Measurements from ENCODE around the gene SLC28A3. TPM values are rescaled to one million over a fixed set of nuclear protein-coding genes. Genes with fewer than 3 reads are reported as not detected.
"Not testable (repeated sequence)": the region's sequence is repeated elsewhere in the genome, so short reads cannot be mapped to it uniquely, and the experiment has no call there.

Gene SLC28A3
- 0.22 and 0.51 TPM in 2 replicates for total RNA-seq (2012; rRNA removed)

- no peak within 1 kb of the TSS for H3K9ac ChIP-seq (ENCODE audit: low read depth, low read length)
- H3K36me3 ChIP-seq (ENCODE audit: insufficient read depth, low read length), result no peaks in the 10 kb centered on the region
- no peaks in the 10 kb centered on the region for H3K4me1 ChIP-seq (ENCODE audit: control insufficient read depth, insufficient read depth, low read length)
- H3K4me3 ChIP-seq (ENCODE audit: low read length), result no peak within 1 kb of the TSS
- no peaks in the 10 kb centered on the region for H3K9me3 ChIP-seq (replicated peaks; ENCODE audit: low read length)
- peaks cover 4% of the 10 kb centered on the region for H3K27me3 ChIP-seq (ENCODE audit: control insufficient read depth, insufficient read depth, low read length)
- H3K4me2 ChIP-seq (ENCODE audit: low read length), result no peak within 1 kb of the TSS
These were observed at the start of gene SLC28A3 for GRCh38 chr9:84340535-84340934. TSS of gene SLC28A3 (minus strand) at chr9:84340758. CDS start at chr9:84340633, 125 bp downstream.

- not testable (repeated sequence) for H3K4me2 ChIP-seq (ENCODE audit: low read length); H3K4me3 ChIP-seq (ENCODE audit: low read length); H3K27me3 ChIP-seq (ENCODE audit: control insufficient read depth, insufficient read depth, low read length); H3K36me3 ChIP-seq (ENCODE audit: insufficient read depth, low read length); H3K9me3 ChIP-seq (replicated peaks; ENCODE audit: low read length); H3K4me1 ChIP-seq (ENCODE audit: control insufficient read depth, insufficient read depth, low read length); H3K9ac ChIP-seq (ENCODE audit: low read depth, low read length)
These were observed 49.7 kb upstream of the SLC28A3 start for GRCh38 chr9:84390254-84390653.

GRCh38 chr9:84387821-84388220, 47.3 kb upstream of the SLC28A3 start:
- Histone ChIP-seq H3K4me2 (ENCODE audit: low read length) (no peak overlapping the region), H3K4me3 (ENCODE audit: low read length) (no peak overlapping the region), H3K4me1 (ENCODE audit: control insufficient read depth, insufficient read depth, low read length) (no peaks in the 10 kb centered on the region), H3K27me3 (ENCODE audit: control insufficient read depth, insufficient read depth, low read length) (no peaks in the 10 kb centered on the region), H3K9ac (ENCODE audit: low read depth, low read length) (no peak overlapping the region), H3K9me3 (replicated peaks; ENCODE audit: low read length) (no peaks in the 10 kb centered on the region), H3K36me3 (ENCODE audit: insufficient read depth, low read length) (no peaks in the 10 kb centered on the region)

- Histone ChIP-seq H3K36me3 (ENCODE audit: insufficient read depth, low read length) (no peaks in the 10 kb centered on the region), H3K4me3 (ENCODE audit: low read length) (no peak overlapping the region), H3K4me2 (ENCODE audit: low read length) (no peak overlapping the region), H3K4me1 (ENCODE audit: control insufficient read depth, insufficient read depth, low read length) (no peaks in the 10 kb centered on the region), H3K27me3 (ENCODE audit: control insufficient read depth, insufficient read depth, low read length) (no peaks in the 10 kb centered on the region), H3K9ac (ENCODE audit: low read depth, low read length) (no peak overlapping the region), H3K9me3 (replicated peaks; ENCODE audit: low read length) (no peaks in the 10 kb centered on the region)
These were observed 46.2 kb upstream of the SLC28A3 start for GRCh38 chr9:84386753-84387152.

GRCh38 chr9:84385386-84386040, 45.0 kb upstream of the SLC28A3 start:
- Histone ChIP-seq H3K9ac (ENCODE audit: low read depth, low read length) (no peak overlapping the region), H3K4me1 (ENCODE audit: control insufficient read depth, insufficient read depth, low read length) (no peaks in the 10 kb centered on the region), H3K9me3 (replicated peaks; ENCODE audit: low read length) (no peaks in the 10 kb centered on the region), H3K36me3 (ENCODE audit: insufficient read depth, low read length) (no peaks in the 10 kb centered on the region), H3K27me3 (ENCODE audit: control insufficient read depth, insufficient read depth, low read length) (no peaks in the 10 kb centered on the region), H3K4me3 (ENCODE audit: low read length) (no peak overlapping the region), H3K4me2 (ENCODE audit: low read length) (no peak overlapping the region)

- Histone ChIP-seq H3K4me2 (ENCODE audit: low read length) (no peak overlapping the region), H3K9me3 (replicated peaks; ENCODE audit: low read length) (no peaks in the 10 kb centered on the region)
These were observed 44.1 kb upstream of the SLC28A3 start for GRCh38 chr9:84384617-84385016.

GRCh38 chr9:84383178-84383577, 42.6 kb upstream of the SLC28A3 start:
- Histone ChIP-seq H3K4me2 (ENCODE audit: low read length) (no peak overlapping the region), H3K4me1 (ENCODE audit: control insufficient read depth, insufficient read depth, low read length) (no peaks in the 10 kb centered on the region), H3K4me3 (ENCODE audit: low read length) (no peak overlapping the region), H3K9ac (ENCODE audit: low read depth, low read length) (no peak overlapping the region), H3K27me3 (ENCODE audit: control insufficient read depth, insufficient read depth, low read length) (no peaks in the 10 kb centered on the region), H3K36me3 (ENCODE audit: insufficient read depth, low read length) (no peaks in the 10 kb centered on the region), H3K9me3 (replicated peaks; ENCODE audit: low read length) (no peaks in the 10 kb centered on the region)

More at GRCh38 chr9:84384617-84385016, 44.1 kb upstream of the SLC28A3 start:
- Histone ChIP-seq H3K27me3 (ENCODE audit: control insufficient read depth, insufficient read depth, low read length) (no peaks in the 10 kb centered on the region), H3K36me3 (ENCODE audit: insufficient read depth, low read length) (no peaks in the 10 kb centered on the region), H3K9ac (ENCODE audit: low read depth, low read length) (no peak overlapping the region), H3K4me1 (ENCODE audit: control insufficient read depth, insufficient read depth, low read length) (no peaks in the 10 kb centered on the region), H3K4me3 (ENCODE audit: low read length) (no peak overlapping the region)

GRCh38 chr9:84382720-84383119, 42.2 kb upstream of the SLC28A3 start:
- Histone ChIP-seq H3K4me2 (ENCODE audit: low read length) (no peak overlapping the region), H3K36me3 (ENCODE audit: insufficient read depth, low read length) (no peaks in the 10 kb centered on the region), H3K27me3 (ENCODE audit: control insufficient read depth, insufficient read depth, low read length) (no peaks in the 10 kb centered on the region), H3K9ac (ENCODE audit: low read depth, low read length) (no peak overlapping the region), H3K4me3 (ENCODE audit: low read length) (no peak overlapping the region), H3K9me3 (replicated peaks; ENCODE audit: low read length) (no peaks in the 10 kb centered on the region), H3K4me1 (ENCODE audit: control insufficient read depth, insufficient read depth, low read length) (no peaks in the 10 kb centered on the region)

- H3K4me2 ChIP-seq (ENCODE audit: low read length), result no peak overlapping the region
- no peak overlapping the region for H3K9ac ChIP-seq (ENCODE audit: low read depth, low read length)
- no peaks in the 10 kb centered on the region for H3K9me3 ChIP-seq (replicated peaks; ENCODE audit: low read length)
These were observed 41.0 kb upstream of the SLC28A3 start for GRCh38 chr9:84381508-84381907.

GRCh38 chr9:84379740-84380139, 39.2 kb upstream of the SLC28A3 start:
- Histone ChIP-seq H3K4me1 (ENCODE audit: control insufficient read depth, insufficient read depth, low read length) (no peaks in the 10 kb centered on the region), H3K4me2 (ENCODE audit: low read length) (no peak overlapping the region), H3K36me3 (ENCODE audit: insufficient read depth, low read length) (no peaks in the 10 kb centered on the region), H3K27me3 (ENCODE audit: control insufficient read depth, insufficient read depth, low read length) (peaks cover 5% of the 10 kb centered on the region), H3K9me3 (replicated peaks; ENCODE audit: low read length) (no peaks in the 10 kb centered on the region), H3K4me3 (ENCODE audit: low read length) (no peak overlapping the region), H3K9ac (ENCODE audit: low read depth, low read length) (no peak overlapping the region)

More at GRCh38 chr9:84381508-84381907, 41.0 kb upstream of the SLC28A3 start:
- H3K4me1 ChIP-seq (ENCODE audit: control insufficient read depth, insufficient read depth, low read length), result no peaks in the 10 kb centered on the region
- H3K27me3 ChIP-seq (ENCODE audit: control insufficient read depth, insufficient read depth, low read length), result peaks cover 5% of the 10 kb centered on the region
- no peak overlapping the region for H3K4me3 ChIP-seq (ENCODE audit: low read length)
- no peaks in the 10 kb centered on the region for H3K36me3 ChIP-seq (ENCODE audit: insufficient read depth, low read length)

GRCh38 chr9:84375954-84376353, 35.4 kb upstream of the SLC28A3 start:
- no peak overlapping the region for H3K4me2 ChIP-seq (ENCODE audit: low read length)
- no peaks in the 10 kb centered on the region for H3K9me3 ChIP-seq (replicated peaks; ENCODE audit: low read length)

GRCh38 chr9:84374516-84374915, 34.0 kb upstream of the SLC28A3 start:
- Histone ChIP-seq H3K9me3 (replicated peaks; ENCODE audit: low read length) (no peaks in the 10 kb centered on the region), H3K27me3 (ENCODE audit: control insufficient read depth, insufficient read depth, low read length) (peaks cover 5% of the 10 kb centered on the region), H3K4me2 (ENCODE audit: low read length) (no peak overlapping the region), H3K4me3 (ENCODE audit: low read length) (no peak overlapping the region), H3K4me1 (ENCODE audit: control insufficient read depth, insufficient read depth, low read length) (peaks cover 11% of the 10 kb centered on the region), H3K36me3 (ENCODE audit: insufficient read depth, low read length) (no peaks in the 10 kb centered on the region), H3K9ac (ENCODE audit: low read depth, low read length) (no peak overlapping the region)

More at GRCh38 chr9:84375954-84376353, 35.4 kb upstream of the SLC28A3 start:
- no peak overlapping the region for H3K4me3 ChIP-seq (ENCODE audit: low read length)
- no peaks in the 10 kb centered on the region for H3K36me3 ChIP-seq (ENCODE audit: insufficient read depth, low read length)
- no peak overlapping the region for H3K9ac ChIP-seq (ENCODE audit: low read depth, low read length)
- H3K4me1 ChIP-seq (ENCODE audit: control insufficient read depth, insufficient read depth, low read length), result peaks cover 11% of the 10 kb centered on the region
- H3K27me3 ChIP-seq (ENCODE audit: control insufficient read depth, insufficient read depth, low read length), result peaks cover 5% of the 10 kb centered on the region

Data from skeletal muscle satellite cell (primary cell).